ENCODE measurements around the gene NXPE3.
"Not testable (repeated sequence)": the region's sequence is repeated elsewhere in the genome, so short reads cannot be mapped to it uniquely, and the experiment has no call there.

NXPE3 gene

GRCh38 chr3:101779047-101779821, at the start of gene NXPE3:
Gene NXPE3 (plus strand): TSS chr3:101779211. CDS start chr3:101785597, 6,386 bp downstream.
- DNase-seq (ENCODE audit: low read depth) = peak; percentile 92

GRCh38 chr3:101729586-101729985, 49.4 kb upstream of the NXPE3 start:
- no peak for DNase-seq (ENCODE audit: low read depth)

DNA sequence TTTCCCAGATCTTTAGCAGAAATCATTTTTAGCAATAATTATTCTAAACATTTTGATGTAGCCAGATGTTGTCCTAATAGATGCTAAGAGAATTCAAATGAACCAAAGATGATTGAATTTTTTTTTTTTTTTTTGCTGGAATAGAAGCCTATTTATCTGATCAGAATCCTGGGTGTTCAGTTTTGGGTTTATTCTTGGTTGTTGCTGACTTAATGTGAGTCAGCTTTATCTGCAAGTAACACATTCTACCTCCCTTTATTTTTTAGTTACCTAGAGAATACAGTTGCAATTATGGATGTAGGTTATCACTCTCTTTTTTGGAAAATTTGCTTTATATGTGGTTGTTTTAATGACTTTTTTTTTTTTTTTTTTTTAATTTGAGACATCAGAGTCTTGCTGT, 48.2 kb upstream of the NXPE3 start:
- no peak for DNase-seq (ENCODE audit: low read depth)

GRCh38 chr3:101732240-101732641, 46.8 kb upstream of the NXPE3 start:
- DNase-seq (ENCODE audit: low read depth) = no peak

GRCh38 chr3:101735833-101736232, 43.2 kb upstream of the NXPE3 start:
- no peak for DNase-seq (ENCODE audit: low read depth)

DNA sequence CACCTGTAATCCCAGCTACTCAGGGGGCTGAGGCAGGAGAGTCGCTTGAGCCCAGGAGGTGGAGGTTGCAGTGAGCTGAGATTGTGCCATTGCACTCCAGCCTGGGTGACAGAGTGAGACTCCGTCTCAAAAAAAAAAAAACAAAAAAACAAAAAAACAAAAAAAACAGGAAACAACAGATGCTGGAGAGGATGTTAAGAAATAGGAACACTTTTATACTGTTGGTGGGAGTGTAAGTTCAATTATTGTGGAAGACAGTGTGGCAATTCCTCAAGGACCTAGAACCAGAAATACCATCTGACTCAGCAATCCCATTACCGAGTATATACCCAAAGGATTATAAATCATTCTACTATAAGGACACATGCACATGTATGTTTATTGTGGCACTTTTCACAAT, 37.1 kb upstream of the NXPE3 start:
- not testable (repeated sequence) for DNase-seq (ENCODE audit: low read depth)

DNA sequence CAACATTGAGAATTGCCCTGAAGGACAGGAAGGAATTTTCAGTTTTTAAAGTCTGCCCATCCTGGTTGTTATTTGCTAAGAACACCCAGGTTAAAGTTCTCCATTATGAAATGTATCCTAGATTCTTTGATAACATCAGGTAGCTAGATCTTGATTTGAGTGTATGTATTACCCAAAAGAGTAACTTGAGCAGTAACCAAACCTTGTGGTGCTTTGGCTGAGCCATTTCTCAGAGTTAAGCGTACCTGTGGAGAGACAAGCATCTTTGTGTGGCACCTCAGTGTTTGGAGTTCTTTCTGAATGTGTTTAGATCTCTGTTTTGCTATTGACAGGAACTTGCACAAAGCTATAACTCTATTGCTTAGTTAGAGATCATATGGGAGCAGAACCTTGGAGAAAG, 34.2 kb upstream of the NXPE3 start:
- DNase-seq (ENCODE audit: low read depth) = no peak

- not testable (repeated sequence) for DNase-seq (ENCODE audit: low read depth)
These were observed 33.1 kb upstream of the NXPE3 start for GRCh38 chr3:101745934-101746333.

- peak; percentile 6 for DNase-seq (ENCODE audit: low read depth)
These were observed 25.5 kb upstream of the NXPE3 start for GRCh38 chr3:101753386-101754113.

DNA sequence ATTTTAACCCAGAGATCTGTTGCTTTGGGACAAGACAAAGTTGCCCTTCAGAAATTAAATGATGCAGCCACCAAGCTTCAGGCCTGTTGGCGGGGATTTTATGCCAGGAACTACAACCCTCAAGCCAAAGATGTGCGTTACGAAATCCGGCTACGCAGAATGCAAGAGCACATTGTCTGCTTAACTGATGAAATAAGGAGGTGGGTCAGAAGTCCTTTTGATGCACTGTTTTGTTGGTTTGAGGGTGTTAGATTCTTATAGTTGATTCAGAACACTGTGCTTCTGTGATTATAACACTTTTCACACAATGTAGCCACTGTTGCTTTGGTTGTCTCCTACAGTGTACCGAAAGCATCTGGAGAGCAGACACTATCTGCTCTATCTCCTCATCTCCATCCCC, 20.8 kb upstream of the NXPE3 start:
- no peak for DNase-seq (ENCODE audit: low read depth)

DNA sequence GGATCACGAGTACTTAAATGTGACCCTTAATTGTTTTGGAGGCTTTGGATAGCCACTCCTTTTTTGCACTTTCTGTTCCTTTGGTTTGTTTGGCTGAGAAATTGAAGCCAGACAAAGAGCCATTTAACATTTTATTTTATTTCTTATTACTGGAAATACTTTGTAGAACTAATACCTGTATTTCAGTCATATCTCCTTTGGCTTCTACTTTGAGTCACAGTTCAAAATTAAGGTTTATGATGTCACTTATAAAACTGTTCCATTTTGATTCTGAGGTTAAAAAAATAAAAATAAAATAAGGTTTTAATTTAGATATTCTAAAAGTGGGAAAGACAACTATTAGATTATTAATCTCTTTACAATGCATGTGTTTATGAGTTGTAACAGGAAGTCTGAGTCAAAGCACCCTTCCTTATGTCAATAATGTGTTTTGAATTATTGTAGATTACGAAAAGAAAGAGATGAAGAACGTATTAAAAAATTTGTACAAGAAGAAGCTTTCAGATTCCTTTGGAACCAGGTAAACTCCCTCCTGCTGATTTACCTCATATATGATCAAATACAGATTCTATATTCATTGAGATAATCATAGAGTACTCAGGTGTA, 16.9 kb upstream of the NXPE3 start:
- DNase-seq (ENCODE audit: low read depth) = no peak

DNA sequence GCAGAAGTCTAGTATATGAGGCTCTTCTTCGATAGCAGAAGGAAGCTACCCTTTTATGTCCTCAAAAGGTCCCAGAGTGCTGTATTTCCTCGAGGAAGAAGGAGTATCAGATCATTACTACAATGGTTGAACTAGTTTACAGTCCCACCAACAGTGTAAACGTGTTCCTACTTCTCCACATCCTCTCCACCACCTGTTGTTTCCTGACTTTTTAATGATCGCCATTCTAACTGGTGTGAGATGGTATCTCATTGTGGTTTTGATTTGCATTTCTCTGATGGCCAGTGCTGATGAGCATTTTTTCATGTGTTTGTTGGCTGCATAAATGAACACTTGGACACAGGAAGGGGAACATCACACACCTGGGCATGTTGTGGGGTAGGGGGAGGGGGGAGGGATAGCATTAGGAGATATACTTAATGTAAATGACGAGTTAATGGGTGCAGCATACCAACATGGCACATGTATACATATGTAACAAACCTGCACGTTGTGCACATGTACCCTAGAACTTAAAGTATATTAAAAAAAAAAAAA, 1.2 kb upstream of the NXPE3 start:
- not testable (repeated sequence) for DNase-seq (ENCODE audit: low read depth)

DNA sequence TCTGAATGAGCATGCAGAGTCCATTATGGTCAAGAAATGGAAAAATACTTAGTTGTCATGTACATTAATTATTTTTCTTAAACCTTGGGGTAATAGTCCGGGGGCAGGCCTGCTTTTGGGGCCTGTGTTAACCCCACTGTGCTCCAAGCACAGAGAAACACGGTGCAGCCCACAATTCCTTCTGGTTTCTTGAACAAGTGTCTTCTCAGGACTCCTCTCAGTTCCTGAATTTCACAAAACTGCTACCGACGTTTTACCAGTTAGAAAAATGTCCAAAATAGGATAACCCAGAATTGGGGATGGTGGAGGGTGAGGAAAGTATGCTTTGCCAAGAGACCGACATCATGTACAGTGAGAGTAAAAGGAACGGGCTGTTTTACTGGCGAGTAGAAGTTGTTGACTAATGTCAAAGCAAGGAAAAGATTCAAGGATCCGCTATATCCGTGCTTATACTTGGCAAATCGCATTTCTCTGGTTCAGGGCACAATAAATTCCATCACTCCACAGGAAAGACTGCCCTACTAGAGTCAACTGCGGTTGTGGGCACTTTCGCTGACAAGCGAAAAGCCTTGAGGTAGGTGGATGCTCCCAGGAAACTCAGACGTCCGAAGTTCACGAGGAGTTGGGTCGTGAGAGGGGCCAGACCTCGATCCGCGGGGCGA, 495 bp upstream of the NXPE3 start:
- DNase-seq (ENCODE audit: low read depth) = no peak

GRCh38 chr3:101779822-101780381, 891 bp downstream of the NXPE3 start:
- no peak for DNase-seq (ENCODE audit: low read depth)

DNA sequence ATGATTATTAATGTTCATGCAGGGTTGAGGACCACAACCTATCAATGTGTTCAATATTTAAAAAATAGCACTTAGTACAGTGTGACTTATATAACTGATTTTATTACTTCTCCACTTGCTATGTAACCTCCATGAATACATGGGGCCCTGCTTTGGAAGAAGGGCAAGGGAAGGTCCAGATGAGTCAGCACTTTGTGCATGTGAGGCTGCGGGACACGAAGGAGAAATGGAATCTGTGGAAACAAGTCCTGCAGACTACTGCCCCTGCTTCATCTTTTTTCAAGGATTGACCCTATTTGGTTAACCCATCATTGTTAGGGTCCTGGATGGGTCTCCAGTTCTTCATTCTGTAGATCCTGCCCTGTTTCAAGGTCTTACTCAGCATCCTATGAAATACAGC, 1.6 kb downstream of the NXPE3 start:
- no peak for DNase-seq (ENCODE audit: low read depth)

GRCh38 chr3:101781166-101781565, 2.2 kb downstream of the NXPE3 start:
- no peak for DNase-seq (ENCODE audit: low read depth)

DNA sequence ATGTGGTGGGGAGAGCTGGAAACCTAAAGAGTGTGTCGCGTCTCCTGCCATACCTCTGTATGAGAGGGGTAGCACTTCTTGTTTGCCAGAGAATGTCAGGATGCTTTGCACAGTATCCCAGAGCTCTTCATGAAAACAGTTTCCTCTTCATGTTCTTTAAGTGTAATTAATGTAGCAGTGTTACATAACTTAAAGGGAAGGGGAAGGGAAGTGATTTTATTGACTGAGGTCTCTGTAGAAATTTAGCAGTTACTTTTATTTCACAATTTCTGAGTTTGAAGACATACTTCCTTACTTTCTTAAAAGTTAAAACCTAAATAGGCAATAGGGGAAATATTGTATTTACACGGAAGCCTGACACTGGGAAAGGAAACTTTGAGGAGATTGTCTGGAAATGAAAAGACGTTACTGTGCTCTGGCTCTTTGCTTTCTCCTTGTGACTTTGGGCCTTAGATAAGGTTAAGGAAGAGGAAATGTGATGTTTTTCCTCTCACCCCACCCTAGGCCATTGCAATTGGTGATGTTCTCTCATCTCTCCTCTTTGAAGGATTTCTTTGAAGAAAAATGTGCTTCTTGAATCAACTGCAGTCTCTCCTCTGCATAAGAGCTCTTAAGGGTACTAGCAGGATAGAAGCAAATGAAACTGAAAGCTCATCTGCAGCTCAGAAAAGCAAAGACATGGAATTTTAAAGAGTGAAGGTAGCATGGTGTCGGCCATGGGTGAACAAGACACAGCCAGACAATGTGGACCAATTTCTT, 6.0 kb downstream of the NXPE3 start:
- DNase-seq (ENCODE audit: low read depth) = no peak

DNA sequence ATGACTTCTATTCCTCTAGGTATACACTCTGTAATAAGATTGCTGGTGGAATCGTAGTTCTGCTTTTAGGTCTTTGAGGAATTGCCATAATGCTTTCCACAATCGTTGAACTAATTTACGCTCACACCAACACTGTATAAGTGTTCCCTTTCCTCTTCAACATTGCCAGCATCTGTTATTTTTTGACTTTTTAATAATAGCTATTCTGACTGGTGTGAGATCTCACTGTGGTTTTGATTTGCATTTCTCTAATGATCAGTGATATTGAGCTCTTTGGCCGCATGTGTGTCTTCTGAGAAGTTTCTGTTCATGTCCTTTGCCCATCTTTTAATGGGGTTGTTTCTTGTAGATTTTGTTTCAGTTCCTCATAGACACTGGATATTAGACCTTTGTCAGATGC, 12.8 kb downstream of the NXPE3 start:
- DNase-seq (ENCODE audit: low read depth) = no peak

GRCh38 chr3:101796077-101796680, 17.2 kb downstream of the NXPE3 start:
- no peak for DNase-seq (ENCODE audit: low read depth)

DNA sequence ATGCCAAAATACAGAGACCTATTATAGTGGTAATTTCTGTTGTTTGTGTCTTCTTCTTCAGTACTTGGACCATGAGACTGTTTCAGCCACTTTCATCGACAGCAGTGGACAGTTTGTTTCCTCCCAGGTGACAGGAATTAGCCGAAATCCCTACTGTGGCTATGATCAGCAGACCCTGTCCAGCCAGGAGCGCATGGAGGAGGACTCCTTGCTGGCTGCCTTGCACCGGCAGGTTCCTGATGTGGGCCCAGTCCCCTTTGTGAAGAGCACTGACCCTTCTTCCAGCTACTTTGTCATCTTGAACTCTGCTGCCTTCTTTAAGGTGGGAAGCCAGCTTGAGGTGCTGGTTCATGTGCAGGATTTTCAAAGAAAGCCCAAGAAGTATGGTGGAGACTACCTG, 22.2 kb downstream of the NXPE3 start:
- no peak for DNase-seq (ENCODE audit: low read depth)

DNA sequence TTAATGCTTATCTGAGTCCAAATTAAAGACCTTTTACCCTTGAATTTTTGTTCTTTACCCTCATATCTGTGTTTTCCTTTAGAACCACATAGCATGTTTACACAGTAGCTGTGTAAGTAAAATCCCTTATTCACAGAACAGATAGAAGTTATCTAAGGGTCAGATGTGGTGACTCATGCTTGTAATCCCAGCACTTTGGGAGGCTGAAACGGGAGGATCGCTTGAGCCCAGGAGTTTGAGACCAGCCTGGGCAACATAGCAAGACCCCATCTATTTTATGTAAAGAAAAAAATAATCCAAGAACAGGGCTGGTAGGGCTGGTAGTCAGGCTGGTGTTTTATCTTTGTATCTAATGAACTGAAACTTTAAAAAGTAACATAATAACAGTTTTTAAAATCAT, 23.2 kb downstream of the NXPE3 start:
- no peak for DNase-seq (ENCODE audit: low read depth)
